Measurements from ENCODE around the gene NDUFB4.
A peak's percentile ranks its signal among the peaks of the same experiment; 100 is the strongest.

Gene NDUFB4
- 30.9 to 55.4 (median 47.5) reads per million in 9 experiments for total RNA-seq

GRCh38 chr3:120596116-120596852 lies at the start of gene NDUFB4:
Gene NDUFB4, plus strand, starts transcription at chr3:120596336. Its CDS starts 24 bp downstream, at chr3:120596360.
- H3K27ac Mint-ChIP-seq, result no peak within 1 kb of the TSS
- peak; percentile 85 to 91 (median 89) for DNase-seq
- peaks cover 9 to 13% of the 10 kb centered on the region in 2 donors for H3K4me1 Mint-ChIP-seq (ENCODE audit: low read depth in 2 of 2)
- peak; percentile 93 for ATAC-seq (replicated peaks)
- no peaks in the 10 kb centered on the region for H3K9me3 Mint-ChIP-seq
- H3K36me3 Mint-ChIP-seq (ENCODE audit: insufficient read depth), result peaks cover 21% of the 10 kb centered on the region
- H3K27me3 Mint-ChIP-seq, result no peaks in the 10 kb centered on the region
- H3K4me3 Mint-ChIP-seq, result peak within 1 kb of the TSS; percentile 84 to 89

- DNase-seq (no peak), ATAC-seq (replicated peaks) (no peak)
- Mint-ChIP-seq H3K4me1 (ENCODE audit: low read depth in 2 of 2) (no peaks in the 10 kb centered on the region), H3K27ac (no peak overlapping the region), H3K36me3 (ENCODE audit: insufficient read depth) (no peaks in the 10 kb centered on the region), H3K4me3 (no peak overlapping the region), H3K27me3 (peaks cover 24 to 36% of the 10 kb centered on the region in 2 donors), H3K9me3 (no peaks in the 10 kb centered on the region)
Observed at GRCh38 chr3:120550546-120550945, 45.6 kb upstream of the NDUFB4 start.

GRCh38 chr3:120552184-120553172 lies 43.7 kb upstream of the NDUFB4 start:
- DNase-seq, result no peak
- no peak overlapping the region for H3K4me3 Mint-ChIP-seq
- no peaks in the 10 kb centered on the region for H3K4me1 Mint-ChIP-seq (ENCODE audit: low read depth in 2 of 2)
- peaks cover 7 to 24% of the 10 kb centered on the region in 2 donors for H3K27me3 Mint-ChIP-seq
- no peak overlapping the region for H3K27ac Mint-ChIP-seq
- no peaks in the 10 kb centered on the region for H3K36me3 Mint-ChIP-seq (ENCODE audit: insufficient read depth)
- no peak for ATAC-seq (replicated peaks)
- no peaks in the 10 kb centered on the region for H3K9me3 Mint-ChIP-seq

- no peaks in the 10 kb centered on the region for H3K9me3 Mint-ChIP-seq
- H3K4me3 Mint-ChIP-seq, result no peak overlapping the region
- H3K27ac Mint-ChIP-seq, result no peak overlapping the region
- no peak for DNase-seq
- peaks cover 3 to 9% of the 10 kb centered on the region in 2 donors for H3K4me1 Mint-ChIP-seq (ENCODE audit: low read depth in 2 of 2)
- peaks cover 4 to 8% of the 10 kb centered on the region in 2 donors for H3K27me3 Mint-ChIP-seq
- ATAC-seq (replicated peaks), result no peak
- H3K36me3 Mint-ChIP-seq (ENCODE audit: insufficient read depth), result peaks cover 10% of the 10 kb centered on the region
Observed at GRCh38 chr3:120554812-120555606, 41.1 kb upstream of the NDUFB4 start.

- ATAC-seq (replicated peaks) (no peak), DNase-seq (no peak)
- Mint-ChIP-seq H3K27ac (no peak overlapping the region), H3K9me3 (no peaks in the 10 kb centered on the region), H3K27me3 (peaks cover 3 to 5% of the 10 kb centered on the region in 2 donors), H3K4me3 (no peak overlapping the region), H3K4me1 (ENCODE audit: low read depth in 2 of 2) (peaks cover 3 to 9% of the 10 kb centered on the region in 2 donors), H3K36me3 (ENCODE audit: insufficient read depth) (peaks cover 10% of the 10 kb centered on the region)
Observed at GRCh38 chr3:120555657-120556509, 40.3 kb upstream of the NDUFB4 start.

GRCh38 chr3:120557115-120557514 lies 39.0 kb upstream of the NDUFB4 start:
- Mint-ChIP-seq H3K4me1 (ENCODE audit: low read depth in 2 of 2) (peaks cover 3 to 9% of the 10 kb centered on the region in 2 donors), H3K36me3 (ENCODE audit: insufficient read depth) (peaks cover 10% of the 10 kb centered on the region), H3K9me3 (no peaks in the 10 kb centered on the region), H3K27ac (peak overlapping the region; percentile 62 to 97), H3K27me3 (peaks cover 5 to 6% of the 10 kb centered on the region in 2 donors), H3K4me3 (no peak overlapping the region)
- DNase-seq (no peak), ATAC-seq (replicated peaks) (no peak)

GRCh38 chr3:120558771-120559241 lies 37.3 kb upstream of the NDUFB4 start:
- Mint-ChIP-seq H3K4me1 (ENCODE audit: low read depth in 2 of 2) (peaks cover 3 to 9% of the 10 kb centered on the region in 2 donors), H3K9me3 (no peaks in the 10 kb centered on the region), H3K36me3 (ENCODE audit: insufficient read depth) (peaks cover 10% of the 10 kb centered on the region), H3K27me3 (peaks cover 10 to 14% of the 10 kb centered on the region in 2 donors), H3K27ac (peak overlapping the region; percentile 62 to 97), H3K4me3 (peak overlapping the region; percentile 47 to 73)
- peak; percentile 89 to 94 (median 91) for DNase-seq
- ATAC-seq (replicated peaks), result peak; percentile 95

- Mint-ChIP-seq H3K27ac (peak overlapping the region; percentile 62 to 97), H3K4me3 (peak overlapping the region; percentile 60 to 62)
Observed at GRCh38 chr3:120559242-120560061, 36.7 kb upstream of the NDUFB4 start.

GRCh38 chr3:120560304-120561250 lies 35.6 kb upstream of the NDUFB4 start:
- H3K27me3 Mint-ChIP-seq, result peaks cover 15 to 18% of the 10 kb centered on the region in 2 donors
- peak overlapping the region in 1 of 2 donors; percentile 36 for H3K27ac Mint-ChIP-seq
- H3K4me1 Mint-ChIP-seq (ENCODE audit: low read depth in 2 of 2), result peaks cover 3 to 9% of the 10 kb centered on the region in 2 donors
- DNase-seq (no peak), ATAC-seq (replicated peaks) (no peak)
- H3K4me3 Mint-ChIP-seq, result no peak overlapping the region
- H3K36me3 Mint-ChIP-seq (ENCODE audit: insufficient read depth), result peaks cover 10% of the 10 kb centered on the region
- H3K9me3 Mint-ChIP-seq, result no peaks in the 10 kb centered on the region

More at GRCh38 chr3:120559242-120560061, 36.7 kb upstream of the NDUFB4 start:
- peaks cover 15 to 18% of the 10 kb centered on the region in 2 donors for H3K27me3 Mint-ChIP-seq
- DNase-seq (no peak), ATAC-seq (replicated peaks) (peak; percentile 10)
- H3K36me3 Mint-ChIP-seq (ENCODE audit: insufficient read depth), result peaks cover 10% of the 10 kb centered on the region
- no peaks in the 10 kb centered on the region for H3K9me3 Mint-ChIP-seq
- H3K4me1 Mint-ChIP-seq (ENCODE audit: low read depth in 2 of 2), result peaks cover 3 to 9% of the 10 kb centered on the region in 2 donors

GRCh38 chr3:120561251-120562045 lies 34.7 kb upstream of the NDUFB4 start:
- H3K36me3 Mint-ChIP-seq (ENCODE audit: insufficient read depth), result peaks cover 10% of the 10 kb centered on the region
- peak overlapping the region in 1 of 2 donors; percentile 36 for H3K27ac Mint-ChIP-seq
- H3K9me3 Mint-ChIP-seq, result no peaks in the 10 kb centered on the region
- peak; percentile 59 for ATAC-seq (replicated peaks)
- peak; percentile 64 to 71 (median 67) for DNase-seq
- peaks cover 3 to 9% of the 10 kb centered on the region in 2 donors for H3K4me1 Mint-ChIP-seq (ENCODE audit: low read depth in 2 of 2)
- no peak overlapping the region for H3K4me3 Mint-ChIP-seq
- peaks cover 15 to 18% of the 10 kb centered on the region in 2 donors for H3K27me3 Mint-ChIP-seq
